Liver (tissue), 9 donors: Measurements from ENCODE around the gene MRC2. TPM values are rescaled to one million over a fixed set of nuclear protein-coding genes. Genes with fewer than 3 reads are reported as not detected.
A peak's percentile ranks its signal among the peaks of the same experiment; 100 is the strongest.

Source experiments
- DNase-seq: peaks from one replicate; pipeline ENCODE4 v3.0.0-alpha.2; 2017; ENCODE audit warnings: low spot score
- H3K27ac ChIP-seq, 2 donors: one replicate each; pipeline ENCODE4 v1.7.0; 2013; ENCODE audit warnings: inconsistent platforms in 2 of 2, low read length in 2 of 2, control low read depth in 1 of 2, low read depth in 1 of 2, mild to moderate bottlenecking in 1 of 2
- H3K27me3 ChIP-seq, 4 donors: one replicate each; pipeline versions ENCODE4 v1.6.1 to v1.7.0; 2013; ENCODE audit warnings: low read length in 3 of 4, inconsistent platforms in 1 of 4, mild to moderate bottlenecking in 1 of 4, moderate library complexity in 1 of 4; ENCODE audit not compliant: control insufficient read depth in 4 of 4, insufficient read depth in 4 of 4
- H3K36me3 ChIP-seq, 4 donors: one replicate each; pipeline versions ENCODE4 v1.6.1 to v1.7.0; 2013; ENCODE audit warnings: low read length in 3 of 4, mild to moderate bottlenecking in 3 of 4, low read depth in 1 of 4, moderate library complexity in 1 of 4; ENCODE audit not compliant: control insufficient read depth in 4 of 4, insufficient read depth in 3 of 4
- H3K4me1 ChIP-seq, 4 donors: one replicate each; pipeline versions ENCODE4 v1.6.1 to v1.7.0; 2013; ENCODE audit warnings: low read length in 3 of 4, mild to moderate bottlenecking in 3 of 4, moderate library complexity in 1 of 4; ENCODE audit not compliant: control insufficient read depth in 4 of 4, insufficient read depth in 4 of 4
- H3K4me3 ChIP-seq, 3 donors: one replicate each; pipeline versions ENCODE4 v1.6.1 to v1.7.0; 2013; ENCODE audit warnings: low read length in 3 of 3, control low read depth in 1 of 3, low read depth in 1 of 3, mild to moderate bottlenecking in 1 of 3
- H3K9ac ChIP-seq, 2 donors: one replicate each; pipeline ENCODE4 v1.7.0; 2013; ENCODE audit warnings: low read length in 2 of 2, mild to moderate bottlenecking in 2 of 2, moderate library complexity in 2 of 2, control low read depth in 1 of 2, low read depth in 1 of 2
- H3K9me3 ChIP-seq, 4 donors: one replicate each; pipeline versions ENCODE4 v1.6.1 to v1.7.0; 2013; ENCODE audit warnings: low read length in 3 of 4; ENCODE audit not compliant: control insufficient read depth in 4 of 4
- EGR1 ChIP-seq, 2 donors: IDR thresholded peaks; 2 replicates each; pipeline ENCODE4 v1.6.1; 2016 to 2018; ENCODE audit warnings: antibody characterized with exemption in 2 of 2, low read depth in 2 of 2
- FOXA1 ChIP-seq: IDR thresholded peaks from 2 replicates; pipeline ENCODE4 v1.6.1; 2016; ENCODE audit warnings: antibody characterized with exemption
- FOXA2 ChIP-seq: IDR thresholded peaks from 2 replicates; pipeline ENCODE4 v1.6.1; 2016; ENCODE audit warnings: antibody characterized with exemption
- GABPA ChIP-seq, 2 donors: IDR thresholded peaks in 1 of 2; conservative IDR thresholded peaks in 1 of 2; 2 replicates each; pipeline ENCODE4 v1.6.1; 2016; ENCODE audit warnings: antibody characterized with exemption in 2 of 2, mild to moderate bottlenecking in 1 of 2, moderate library complexity in 1 of 2
- HNF4A ChIP-seq, 2 donors: conservative IDR thresholded peaks; 2 replicates each; pipeline ENCODE4 v1.6.1; 2016; ENCODE audit warnings: antibody characterized with exemption in 2 of 2, mild to moderate bottlenecking in 2 of 2
- HNF4G ChIP-seq: IDR thresholded peaks from 2 replicates; pipeline ENCODE4 v1.6.1; 2016; ENCODE audit warnings: antibody characterized with exemption
- JUND ChIP-seq, 2 donors: IDR thresholded peaks; 2 replicates each; pipeline ENCODE4 v1.6.1; 2016; ENCODE audit warnings: antibody characterized with exemption in 2 of 2
- NR2F2 ChIP-seq: IDR thresholded peaks from 2 replicates; pipeline ENCODE4 v1.6.1; 2016; ENCODE audit warnings: antibody characterized with exemption
- RAD21 ChIP-seq, 2 donors: IDR thresholded peaks; 2 replicates each; pipeline ENCODE4 v1.6.1; 2016; ENCODE audit warnings: antibody characterized with exemption in 2 of 2, mild to moderate bottlenecking in 2 of 2
- RXRA ChIP-seq, 2 donors: IDR thresholded peaks; 2 replicates each; pipeline ENCODE4 v1.6.1; 2017 to 2018; ENCODE audit warnings: antibody characterized with exemption in 2 of 2, mild to moderate bottlenecking in 1 of 2
- SP1 ChIP-seq: IDR thresholded peaks from 2 replicates; pipeline ENCODE4 v1.6.1; 2018; ENCODE audit warnings: antibody characterized with exemption, mild to moderate bottlenecking
- TAF1 ChIP-seq: conservative IDR thresholded peaks from 2 replicates; pipeline ENCODE4 v1.6.1; 2016; ENCODE audit warnings: antibody characterized with exemption, mild to moderate bottlenecking
- YY1 ChIP-seq: IDR thresholded peaks from 2 replicates; pipeline ENCODE4 v1.6.1; 2016; ENCODE audit warnings: antibody characterized with exemption, mild to moderate bottlenecking
- WGBS: extraction: QIAGEN DNeasy Blood & Tissue Kit; methylation state at CpG from one replicate; pipeline ENCODE4 v1.1.7; 2013; 5-methylcytosine and 5-hydroxymethylcytosine counted together
- polyA plus RNA-seq, 2 donors: library from polyadenylated mRNA; stranded (reverse) in 1 of 2; unstranded in 1 of 2; fragments of 200-250 nt in 1 of 2; fragments of >200 nt in 1 of 2; fragmentation: Nextera tagmentation in 1 of 2; extraction: Ambion mirVana in 1 of 2; gene quantifications; one replicate each; pipeline versions ENCODE4 v1.2.1 to v1.2.3, GENCODE V29; 2013 to 2015
- total RNA-seq, 2 donors: library from RNA; depleted of rRNA; stranded (reverse); fragments of >200 nt; gene quantifications; one replicate each; pipeline ENCODE4 v1.2.3, GENCODE V29; 2014
- TF ChIP-seq, protein P1 (sequence below): IDR thresholded peaks from 2 replicates; pipeline ENCODE4 v1.6.1; 2016; ENCODE audit warnings: antibody characterized with exemption
- TF ChIP-seq, protein P2 (sequence below): IDR thresholded peaks from 2 replicates; pipeline ENCODE4 v1.6.1; 2016; ENCODE audit warnings: antibody characterized with exemption
- TF ChIP-seq, protein P3 (sequence below): IDR thresholded peaks from 2 replicates; pipeline ENCODE4 v1.6.1; 2016; ENCODE audit warnings: antibody characterized with exemption
- TF ChIP-seq, protein P4 (sequence below): IDR thresholded peaks from 2 replicates; pipeline ENCODE4 v1.6.1; 2016; ENCODE audit warnings: antibody characterized with exemption, mild to moderate bottlenecking
- TF ChIP-seq, protein P5 (sequence below): fragments of 150-350 bp; IDR thresholded peaks from 2 replicates; pipeline ENCODE4 v1.5.1; 2017; ENCODE audit warnings: improper control_type of control experiment, low read depth, low read length; ENCODE audit not compliant: missing input control
- donor health status: healthy.
- donor health status: healthy.
- donor health status: healthy.
- donor health status: healthy.
- donor health status: healthy.

MRC2 gene
- total and polyA plus RNA-seq, 4 donors, result 0.49 to 81.1 (median 2.8) TPM

DNA sequence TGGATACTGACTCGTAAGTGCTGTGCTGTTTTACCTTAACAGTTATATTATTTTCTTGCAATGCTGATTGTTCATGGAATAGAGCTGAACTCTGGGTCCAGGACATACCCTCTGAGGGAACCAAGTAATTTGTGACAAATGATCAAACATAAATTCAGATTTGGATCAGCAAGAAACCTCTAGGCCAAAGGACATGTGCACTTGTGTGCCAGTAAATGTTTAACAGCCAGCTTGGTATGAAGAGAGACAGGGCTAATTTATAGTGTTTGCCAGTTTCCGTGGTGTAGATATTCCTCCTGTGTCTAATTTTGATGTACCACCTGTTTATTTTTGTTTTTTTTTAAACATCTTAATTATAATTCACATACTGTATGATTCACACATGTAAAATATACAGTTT, 30.8 kb upstream of the MRC2 start:
- TF ChIP-seq YY1 (no peak), HNF4A (conservative IDR thresholded peaks at IDR 0.05) (peak; percentile 10 to 23), RXRA (IDR thresholded peaks at IDR 0.05) (peak; percentile 15 to 21), SP1 (peak; percentile 33)
- WGBS, result 77% methylated on average over 2 of the region's 2 CpGs
- peak overlapping the region in 1 of 2 donors; percentile 2 for H3K27ac ChIP-seq
- H3K4me3 ChIP-seq, result no peak overlapping the region
- H3K9ac ChIP-seq, result no peak overlapping the region
- DNase-seq, result no peak
- no peaks in the 10 kb centered on the region for H3K9me3 ChIP-seq
- no peaks in the 10 kb centered on the region for H3K27me3 ChIP-seq
- peaks cover 0 to 19% (median 8%) of the 10 kb centered on the region in 4 donors for H3K36me3 ChIP-seq
- peaks cover 1 to 25% (median 7%) of the 10 kb centered on the region in 4 donors for H3K4me1 ChIP-seq

DNA sequence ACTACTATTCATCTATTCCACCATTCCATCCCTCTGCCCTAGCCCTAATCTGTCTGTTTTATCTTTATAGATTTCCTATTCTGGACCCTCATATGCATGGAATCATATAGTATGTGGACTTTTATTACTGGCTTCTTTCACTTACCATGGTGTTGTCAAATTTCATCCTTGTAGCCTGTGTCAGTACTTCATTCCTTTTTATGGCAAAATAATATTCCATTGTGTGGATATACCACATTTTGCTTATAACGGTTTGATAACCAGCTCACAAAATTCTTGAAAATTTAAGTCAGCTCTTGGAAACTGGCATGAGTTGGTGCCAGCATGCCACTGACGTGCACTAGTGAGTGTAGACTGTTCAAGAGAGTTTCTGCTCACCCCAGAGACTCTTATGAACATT, 30.3 kb upstream of the MRC2 start:
- Histone ChIP-seq H3K4me1 (peaks cover 1 to 25% (median 7%) of the 10 kb centered on the region in 4 donors), H3K27ac (peak overlapping the region; percentile 71 to 75), H3K9ac (no peak overlapping the region), H3K4me3 (no peak overlapping the region), H3K36me3 (peaks cover 0 to 22% (median 10%) of the 10 kb centered on the region in 4 donors), H3K9me3 (no peaks in the 10 kb centered on the region), H3K27me3 (no peaks in the 10 kb centered on the region)
- no peak for DNase-seq
- WGBS, result 85% methylated on average over 2 of the region's 2 CpGs
- TF ChIP-seq EGR1 (IDR thresholded peaks at IDR 0.05; ENCODE audit: low read depth in 2 of 2) (no peak), FOXA2 (no peak), HNF4G (no peak), GABPA (IDR thresholded peaks at IDR 0.05 in 1 of 2, conservative IDR thresholded peaks at IDR 0.05 in 1 of 2) (no peak), YY1 (no peak)
- TF ChIP-seq, protein P1, sequence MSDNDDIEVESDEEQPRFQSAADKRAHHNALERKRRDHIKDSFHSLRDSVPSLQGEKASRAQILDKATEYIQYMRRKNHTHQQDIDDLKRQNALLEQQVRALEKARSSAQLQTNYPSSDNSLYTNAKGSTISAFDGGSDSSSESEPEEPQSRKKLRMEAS, result no peak
- TF ChIP-seq, protein P2, sequence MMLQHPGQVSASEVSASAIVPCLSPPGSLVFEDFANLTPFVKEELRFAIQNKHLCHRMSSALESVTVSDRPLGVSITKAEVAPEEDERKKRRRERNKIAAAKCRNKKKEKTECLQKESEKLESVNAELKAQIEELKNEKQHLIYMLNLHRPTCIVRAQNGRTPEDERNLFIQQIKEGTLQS, result no peak

DNA sequence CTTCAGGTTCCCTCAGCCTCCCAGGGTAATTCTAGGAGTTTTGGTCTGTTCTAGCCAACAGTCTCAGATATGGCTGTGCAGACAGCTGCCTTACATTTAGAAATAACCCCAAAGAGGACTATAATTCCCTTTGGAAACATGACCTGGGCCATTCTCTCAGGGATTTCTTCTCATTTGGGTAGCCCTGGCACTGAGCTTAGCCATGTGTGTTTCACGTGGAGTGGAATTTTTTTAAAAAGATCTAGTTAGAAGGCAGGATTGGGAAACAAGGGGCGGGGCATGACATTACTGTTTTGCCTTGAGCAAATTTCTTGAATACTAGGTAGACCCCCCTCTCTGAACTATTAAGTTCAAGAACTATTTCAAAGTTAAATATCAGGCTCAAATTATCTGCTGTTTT, 29.6 kb upstream of the MRC2 start:
- Histone ChIP-seq H3K27me3 (no peaks in the 10 kb centered on the region), H3K4me1 (peaks cover 1 to 25% (median 7%) of the 10 kb centered on the region in 4 donors), H3K9me3 (no peaks in the 10 kb centered on the region), H3K9ac (no peak overlapping the region), H3K4me3 (no peak overlapping the region), H3K36me3 (peaks cover 0 to 25% (median 12%) of the 10 kb centered on the region in 4 donors), H3K27ac (peak overlapping the region; percentile 71 to 75)
- no peak for DNase-seq
- WGBS, result 56% methylated on average over 2 of the region's 2 CpGs
- TF ChIP-seq, protein P3, sequence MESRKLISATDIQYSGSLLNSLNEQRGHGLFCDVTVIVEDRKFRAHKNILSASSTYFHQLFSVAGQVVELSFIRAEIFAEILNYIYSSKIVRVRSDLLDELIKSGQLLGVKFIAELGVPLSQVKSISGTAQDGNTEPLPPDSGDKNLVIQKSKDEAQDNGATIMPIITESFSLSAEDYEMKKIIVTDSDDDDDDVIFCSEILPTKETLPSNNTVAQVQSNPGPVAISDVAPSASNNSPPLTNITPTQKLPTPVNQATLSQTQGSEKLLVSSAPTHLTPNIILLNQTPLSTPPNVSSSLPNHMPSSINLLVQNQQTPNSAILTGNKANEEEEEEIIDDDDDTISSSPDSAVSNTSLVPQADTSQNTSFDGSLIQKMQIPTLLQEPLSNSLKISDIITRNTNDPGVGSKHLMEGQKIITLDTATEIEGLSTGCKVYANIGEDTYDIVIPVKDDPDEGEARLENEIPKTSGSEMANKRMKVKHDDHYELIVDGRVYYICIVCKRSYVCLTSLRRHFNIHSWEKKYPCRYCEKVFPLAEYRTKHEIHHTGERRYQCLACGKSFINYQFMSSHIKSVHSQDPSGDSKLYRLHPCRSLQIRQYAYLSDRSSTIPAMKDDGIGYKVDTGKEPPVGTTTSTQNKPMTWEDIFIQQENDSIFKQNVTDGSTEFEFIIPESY, result no peak
- TF ChIP-seq JUND (IDR thresholded peaks at IDR 0.05) (no peak), SP1 (peak; percentile 37), EGR1 (IDR thresholded peaks at IDR 0.05; ENCODE audit: low read depth in 2 of 2) (no peak), FOXA1 (no peak), TAF1 (no peak), HNF4A (conservative IDR thresholded peaks at IDR 0.05) (peak in 1 of 2 donors; percentile 18), NR2F2 (no peak), RXRA (IDR thresholded peaks at IDR 0.05) (peak in 1 of 2 donors; percentile 22), FOXA2 (no peak), YY1 (no peak), HNF4G (no peak), RAD21 (IDR thresholded peaks at IDR 0.05) (no peak), GABPA (IDR thresholded peaks at IDR 0.05 in 1 of 2, conservative IDR thresholded peaks at IDR 0.05 in 1 of 2) (no peak)
- TF ChIP-seq, protein P2, result no peak
- TF ChIP-seq, protein P1, result no peak
- TF ChIP-seq, protein P4, sequence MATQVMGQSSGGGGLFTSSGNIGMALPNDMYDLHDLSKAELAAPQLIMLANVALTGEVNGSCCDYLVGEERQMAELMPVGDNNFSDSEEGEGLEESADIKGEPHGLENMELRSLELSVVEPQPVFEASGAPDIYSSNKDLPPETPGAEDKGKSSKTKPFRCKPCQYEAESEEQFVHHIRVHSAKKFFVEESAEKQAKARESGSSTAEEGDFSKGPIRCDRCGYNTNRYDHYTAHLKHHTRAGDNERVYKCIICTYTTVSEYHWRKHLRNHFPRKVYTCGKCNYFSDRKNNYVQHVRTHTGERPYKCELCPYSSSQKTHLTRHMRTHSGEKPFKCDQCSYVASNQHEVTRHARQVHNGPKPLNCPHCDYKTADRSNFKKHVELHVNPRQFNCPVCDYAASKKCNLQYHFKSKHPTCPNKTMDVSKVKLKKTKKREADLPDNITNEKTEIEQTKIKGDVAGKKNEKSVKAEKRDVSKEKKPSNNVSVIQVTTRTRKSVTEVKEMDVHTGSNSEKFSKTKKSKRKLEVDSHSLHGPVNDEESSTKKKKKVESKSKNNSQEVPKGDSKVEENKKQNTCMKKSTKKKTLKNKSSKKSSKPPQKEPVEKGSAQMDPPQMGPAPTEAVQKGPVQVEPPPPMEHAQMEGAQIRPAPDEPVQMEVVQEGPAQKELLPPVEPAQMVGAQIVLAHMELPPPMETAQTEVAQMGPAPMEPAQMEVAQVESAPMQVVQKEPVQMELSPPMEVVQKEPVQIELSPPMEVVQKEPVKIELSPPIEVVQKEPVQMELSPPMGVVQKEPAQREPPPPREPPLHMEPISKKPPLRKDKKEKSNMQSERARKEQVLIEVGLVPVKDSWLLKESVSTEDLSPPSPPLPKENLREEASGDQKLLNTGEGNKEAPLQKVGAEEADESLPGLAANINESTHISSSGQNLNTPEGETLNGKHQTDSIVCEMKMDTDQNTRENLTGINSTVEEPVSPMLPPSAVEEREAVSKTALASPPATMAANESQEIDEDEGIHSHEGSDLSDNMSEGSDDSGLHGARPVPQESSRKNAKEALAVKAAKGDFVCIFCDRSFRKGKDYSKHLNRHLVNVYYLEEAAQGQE, result no peak
- TF ChIP-seq, protein P5, sequence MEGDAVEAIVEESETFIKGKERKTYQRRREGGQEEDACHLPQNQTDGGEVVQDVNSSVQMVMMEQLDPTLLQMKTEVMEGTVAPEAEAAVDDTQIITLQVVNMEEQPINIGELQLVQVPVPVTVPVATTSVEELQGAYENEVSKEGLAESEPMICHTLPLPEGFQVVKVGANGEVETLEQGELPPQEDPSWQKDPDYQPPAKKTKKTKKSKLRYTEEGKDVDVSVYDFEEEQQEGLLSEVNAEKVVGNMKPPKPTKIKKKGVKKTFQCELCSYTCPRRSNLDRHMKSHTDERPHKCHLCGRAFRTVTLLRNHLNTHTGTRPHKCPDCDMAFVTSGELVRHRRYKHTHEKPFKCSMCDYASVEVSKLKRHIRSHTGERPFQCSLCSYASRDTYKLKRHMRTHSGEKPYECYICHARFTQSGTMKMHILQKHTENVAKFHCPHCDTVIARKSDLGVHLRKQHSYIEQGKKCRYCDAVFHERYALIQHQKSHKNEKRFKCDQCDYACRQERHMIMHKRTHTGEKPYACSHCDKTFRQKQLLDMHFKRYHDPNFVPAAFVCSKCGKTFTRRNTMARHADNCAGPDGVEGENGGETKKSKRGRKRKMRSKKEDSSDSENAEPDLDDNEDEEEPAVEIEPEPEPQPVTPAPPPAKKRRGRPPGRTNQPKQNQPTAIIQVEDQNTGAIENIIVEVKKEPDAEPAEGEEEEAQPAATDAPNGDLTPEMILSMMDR, result no peak
